HL-60/S4 (cell line): Measurements from ENCODE around the gene RETREG1.
"Not testable (repeated sequence)": the region's sequence is repeated elsewhere in the genome, so short reads cannot be mapped to it uniquely, and the experiment has no call there.

ENCODE experiments used
- in situ Hi-C: fragments of 300-500 bp; cut with MboI; formaldehyde crosslinking; loops from 2 replicates; pipeline ENCODE4 v1.14.3; 2022; ENCODE audit warnings: low sequenced_read_pairs

Gene RETREG1

DNA sequence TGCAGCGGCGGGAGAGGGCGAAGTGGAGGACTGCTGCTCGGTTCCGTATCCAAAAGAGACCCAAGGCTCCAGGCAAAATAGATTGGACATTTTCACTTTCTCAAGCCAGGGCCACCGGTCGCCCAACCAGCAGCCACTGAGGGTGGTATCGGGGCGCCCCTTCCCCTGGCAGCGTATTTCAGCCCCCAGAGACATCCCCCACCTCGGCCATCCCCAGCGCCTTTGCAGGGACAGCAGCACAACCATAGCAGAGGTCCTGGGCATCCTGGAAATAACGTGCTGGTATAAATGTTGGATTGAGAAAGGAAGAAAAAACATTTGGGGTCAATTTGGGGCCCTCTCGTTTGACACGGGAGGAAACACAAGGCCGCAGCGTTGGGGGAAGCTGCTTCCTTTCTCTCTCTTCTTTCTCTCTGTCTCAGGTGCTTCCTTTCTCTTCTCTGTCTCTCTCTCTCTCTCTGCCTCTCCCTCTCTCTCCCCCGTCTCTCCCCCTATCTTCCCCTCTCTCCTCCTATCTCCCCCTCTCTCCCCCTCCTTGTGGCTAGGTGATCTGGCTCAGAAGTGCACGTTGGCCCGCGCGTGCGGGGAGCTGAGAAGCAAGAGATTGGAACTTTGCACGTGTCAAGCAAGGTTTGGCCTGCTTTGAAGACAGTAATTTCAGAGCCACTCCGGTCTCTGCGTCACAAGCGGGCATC is 624 bp upstream of the RETREG1 start:
- in situ Hi-C loops, result no loop called here

DNA sequence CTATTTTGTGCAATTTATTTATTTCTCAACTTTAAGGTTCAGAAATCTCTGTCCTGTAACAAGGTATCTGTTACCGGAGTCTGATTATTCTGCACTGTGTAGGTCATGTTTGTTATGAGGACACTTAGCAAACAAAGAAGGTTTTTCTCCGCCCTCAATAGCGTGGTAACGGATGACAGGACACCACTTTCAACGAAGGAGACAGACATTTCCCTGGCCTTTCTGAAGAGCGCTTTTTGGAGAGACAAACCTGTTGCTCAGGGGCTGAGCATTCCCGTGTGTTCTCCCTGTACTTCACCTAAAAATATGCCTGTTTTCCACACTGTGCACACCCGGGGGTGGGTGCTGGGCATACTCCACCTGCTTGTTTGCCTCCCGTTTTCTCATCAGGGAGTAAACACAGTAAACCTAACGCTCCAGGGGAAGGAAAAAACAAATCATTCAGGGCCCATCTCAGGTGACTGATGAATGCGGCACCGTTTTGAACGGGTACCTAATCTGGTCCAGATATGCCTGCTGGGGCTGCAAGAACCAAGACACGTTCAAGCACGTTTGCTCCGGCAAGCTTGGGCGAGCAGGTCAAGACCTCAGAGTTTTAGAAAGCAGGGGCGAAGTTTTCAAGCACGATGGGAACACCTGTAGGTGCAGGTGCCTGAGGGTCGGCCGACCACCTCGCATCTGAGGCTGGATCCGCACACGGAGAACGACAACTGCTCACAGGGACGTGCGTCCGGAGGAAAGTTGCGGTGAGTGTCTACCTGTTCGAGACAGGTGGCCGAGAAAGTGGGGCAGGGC is 859 bp downstream of the RETREG1 start:
- in situ Hi-C loops, result no loop called here

DNA sequence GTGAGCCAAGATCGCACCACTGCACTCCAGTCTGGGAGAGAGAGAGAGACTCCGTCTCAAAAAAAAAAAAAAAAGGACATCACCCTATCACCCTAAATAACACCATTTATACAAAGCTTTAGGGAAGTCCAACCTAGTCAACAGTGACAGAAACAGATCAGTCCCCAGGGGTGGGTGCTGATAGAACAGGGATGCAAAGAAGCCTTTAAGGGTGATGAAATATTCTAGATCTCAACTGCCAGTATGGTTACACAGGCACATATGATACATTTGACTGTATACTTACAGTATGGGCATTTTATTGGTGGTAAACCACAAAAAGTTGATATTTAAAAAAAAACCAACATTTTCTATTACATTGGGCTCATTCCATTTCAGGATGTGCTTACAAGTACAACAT is 4.8 kb downstream of the RETREG1 start:
- in situ Hi-C loops, result no loop called here

DNA sequence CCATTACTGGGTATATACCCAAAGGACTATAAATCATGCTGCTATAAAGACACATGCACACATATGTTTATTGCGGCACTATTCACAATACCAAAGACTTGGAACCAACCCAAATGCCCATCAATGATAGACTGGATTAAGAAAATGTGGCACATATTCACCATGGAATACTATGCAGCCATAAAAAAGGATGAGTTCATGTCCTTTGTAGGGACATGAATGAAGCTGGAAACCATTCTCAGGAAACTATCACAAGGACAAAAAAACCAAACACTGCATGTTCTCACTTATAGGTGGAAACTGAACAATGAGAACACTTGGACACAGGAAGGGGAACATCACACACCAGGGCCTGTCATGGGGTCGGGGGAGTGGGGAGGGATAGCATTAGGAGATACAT is 5.9 kb downstream of the RETREG1 start:
- in situ Hi-C loops, result not testable (repeated sequence)

DNA sequence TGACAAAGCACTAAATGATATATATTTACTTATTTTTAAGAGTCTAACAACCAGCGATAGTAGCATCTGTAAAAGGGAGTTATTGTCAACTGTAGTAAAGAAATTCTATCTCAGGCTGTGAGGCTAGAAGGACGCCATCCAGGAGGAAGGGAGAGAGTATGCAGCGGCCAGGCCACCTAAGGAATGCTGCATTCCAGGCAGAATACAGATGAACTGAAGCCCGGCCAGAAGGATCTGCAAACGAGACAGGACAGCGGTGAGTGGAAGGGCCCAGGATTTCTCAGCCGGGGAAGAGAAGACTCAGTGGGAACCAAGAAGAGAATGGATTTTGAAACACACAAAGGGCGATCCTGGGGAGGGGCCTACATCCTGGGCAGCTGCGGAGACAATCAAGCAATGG is 7.4 kb downstream of the RETREG1 start:
- in situ Hi-C loops, result no loop called here

DNA sequence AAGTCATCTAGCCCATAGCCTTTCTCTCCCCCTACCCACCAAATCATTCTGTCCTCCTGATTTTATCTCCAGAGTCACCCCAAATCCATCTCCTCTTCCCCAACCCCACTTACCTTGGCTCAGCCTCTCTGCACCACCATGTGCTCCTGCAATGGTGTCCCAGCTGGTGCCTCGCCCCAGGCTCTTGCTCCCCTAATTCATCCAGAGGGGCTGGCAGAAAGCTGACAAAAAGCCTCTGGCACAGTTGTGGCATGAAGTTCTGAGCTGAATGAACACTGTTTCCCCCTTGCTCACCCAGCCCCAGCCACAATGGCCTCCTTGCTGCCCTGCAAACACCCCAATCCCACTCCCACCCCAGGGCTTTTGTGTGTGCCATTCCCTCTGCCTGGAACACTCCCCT is 10.2 kb downstream of the RETREG1 start:
- in situ Hi-C loops, result no loop called here

DNA sequence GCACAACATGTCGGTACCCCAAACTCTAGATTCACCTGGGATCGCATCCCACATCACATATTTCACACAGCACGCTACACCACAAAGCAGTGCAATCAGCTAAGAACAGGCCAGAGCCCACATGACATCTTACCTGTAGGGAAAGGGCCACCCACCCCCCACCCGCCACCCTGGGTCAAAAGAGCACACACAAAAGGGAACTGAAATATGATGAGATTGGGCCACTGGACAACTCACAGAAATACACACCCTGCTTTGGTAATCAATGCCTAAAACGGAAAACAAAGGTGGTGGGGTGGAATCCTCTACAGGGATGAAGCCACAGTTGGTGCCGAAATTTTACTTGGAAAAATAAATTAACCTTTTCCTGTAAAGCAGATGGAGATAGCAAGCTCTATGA is 13.1 kb downstream of the RETREG1 start:
- in situ Hi-C loops, result no loop called here

DNA sequence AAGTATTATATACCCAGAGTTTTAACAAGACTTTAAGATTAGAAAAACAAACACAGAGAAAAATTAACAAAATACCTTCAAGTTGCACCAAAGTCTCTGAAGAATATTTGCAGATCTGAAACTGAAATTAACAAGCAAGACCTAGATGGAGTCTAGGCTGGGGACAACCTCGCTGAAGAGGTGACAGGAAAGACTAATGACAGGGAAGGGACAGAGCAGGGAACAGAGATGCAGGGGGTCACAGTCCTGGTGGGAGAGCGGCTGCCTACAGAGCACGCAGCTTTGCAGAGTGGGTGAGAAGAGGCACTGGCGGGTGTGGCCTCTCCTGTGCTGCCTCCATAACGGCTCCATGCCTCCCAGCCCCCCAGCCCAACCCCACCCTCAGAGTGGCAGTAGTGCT is 13.5 kb downstream of the RETREG1 start:
- in situ Hi-C loops, result no loop called here

DNA sequence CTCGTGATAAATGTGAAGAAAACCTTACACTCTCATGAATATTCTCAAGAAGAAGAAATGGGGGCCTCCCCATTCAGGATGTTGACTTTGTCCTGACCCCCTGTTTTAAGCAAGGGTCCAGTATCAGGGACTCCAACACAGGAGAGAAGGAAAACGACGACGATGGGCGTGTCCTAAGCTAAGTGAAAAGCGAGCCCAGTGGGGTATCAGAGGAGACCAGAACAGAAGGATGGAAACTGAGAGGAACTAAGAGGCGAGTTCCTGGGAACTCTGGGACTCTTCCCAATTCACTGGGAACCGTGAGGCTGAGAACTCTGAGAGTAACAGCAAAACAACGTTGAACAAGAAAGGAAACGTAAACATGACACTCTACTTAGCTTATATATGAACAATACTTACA is 14.6 kb downstream of the RETREG1 start:
- in situ Hi-C loops, result no loop called here

DNA sequence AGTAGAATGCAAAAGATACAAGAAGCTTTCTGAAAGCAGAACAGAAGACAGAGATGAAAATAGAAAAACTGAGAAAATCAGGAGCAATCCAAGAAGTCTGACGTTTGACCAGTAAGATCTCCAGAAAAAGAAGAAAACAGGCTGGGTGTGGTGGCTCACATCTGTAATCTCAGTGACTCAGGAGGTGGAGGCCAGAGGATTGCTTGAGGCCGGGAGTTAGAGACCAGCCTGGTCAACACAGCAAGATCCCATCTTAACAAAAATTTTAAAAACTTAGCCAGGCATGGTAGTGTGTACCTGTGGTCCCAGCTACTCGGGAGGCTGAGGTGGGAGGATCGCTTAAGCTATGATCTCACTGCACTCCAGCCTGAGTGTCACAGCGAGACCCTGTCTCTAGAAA is 15.9 kb downstream of the RETREG1 start:
- in situ Hi-C loops, result no loop called here

DNA sequence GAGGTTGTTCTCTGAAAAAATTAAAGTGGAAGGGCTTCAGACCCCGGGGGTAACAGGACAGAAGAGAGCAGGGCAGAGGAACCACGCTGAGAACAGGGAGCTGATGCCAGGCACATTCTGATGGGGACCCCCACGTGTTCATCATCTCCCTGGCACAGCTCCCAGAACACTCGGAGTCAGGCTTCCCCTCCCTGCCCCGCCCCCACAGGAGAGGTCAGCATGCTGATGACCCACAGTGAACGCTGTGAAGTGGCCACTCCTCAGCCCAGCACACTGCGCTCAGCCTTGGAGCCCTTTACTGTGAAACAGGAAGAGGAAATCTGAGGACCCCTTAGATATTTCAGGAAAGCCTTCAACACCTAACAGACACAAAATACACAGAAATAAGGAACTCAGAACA is 16.4 kb downstream of the RETREG1 start:
- in situ Hi-C loops, result no loop called here

DNA sequence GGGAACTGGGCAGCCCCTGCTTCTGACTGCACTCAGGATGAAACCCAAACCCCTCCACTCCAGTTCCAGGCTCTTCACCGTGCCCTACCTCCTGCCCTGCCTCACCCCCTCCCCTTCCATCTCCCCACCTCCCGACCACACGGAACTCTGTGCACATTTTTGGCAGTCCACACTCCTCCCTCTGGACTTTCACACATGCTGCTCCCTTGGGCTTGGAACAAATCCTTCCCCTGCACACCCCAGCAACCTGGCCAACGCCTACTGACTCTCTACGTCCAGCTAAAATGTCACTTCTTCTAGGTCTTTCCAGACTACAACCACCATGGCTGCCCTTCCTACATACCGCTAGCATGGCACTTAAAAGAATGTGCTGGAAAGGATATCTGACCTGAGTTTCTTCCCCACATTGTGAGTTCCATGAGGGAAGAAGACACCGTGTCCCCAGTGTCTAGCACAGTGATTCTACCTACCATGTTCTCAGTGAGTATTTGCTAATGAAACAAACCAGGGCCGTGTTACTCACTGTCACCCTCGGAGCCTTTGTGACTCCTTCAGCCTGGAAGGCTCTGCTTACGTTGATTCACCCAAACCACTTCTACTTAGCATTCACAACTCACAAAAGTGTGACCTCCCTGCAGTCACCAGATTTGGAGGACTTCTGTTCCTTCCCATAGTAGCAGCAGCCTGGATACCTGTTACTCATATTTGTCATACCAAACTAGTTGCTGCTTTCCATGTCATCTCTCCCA is 18.7 kb downstream of the RETREG1 start:
- in situ Hi-C loops, result no loop called here

DNA sequence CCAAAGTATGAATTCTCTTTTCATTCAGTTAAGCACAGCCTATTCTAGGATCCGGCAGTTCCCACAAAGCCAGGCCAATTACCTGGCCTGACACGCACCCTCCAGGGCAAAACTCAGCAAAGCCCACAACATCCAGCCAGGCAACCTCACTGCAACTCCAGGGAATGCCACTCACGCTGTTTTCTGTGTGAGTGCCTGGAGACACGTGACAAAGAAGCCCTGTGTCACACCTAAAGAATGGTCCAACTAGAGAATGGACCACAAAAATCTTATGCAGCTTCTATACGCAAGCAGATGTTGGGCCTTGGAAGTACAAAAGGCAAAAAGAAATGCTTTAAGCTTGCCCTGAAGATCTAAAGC is 20.2 kb downstream of the RETREG1 start:
- in situ Hi-C loops, result no loop called here

DNA sequence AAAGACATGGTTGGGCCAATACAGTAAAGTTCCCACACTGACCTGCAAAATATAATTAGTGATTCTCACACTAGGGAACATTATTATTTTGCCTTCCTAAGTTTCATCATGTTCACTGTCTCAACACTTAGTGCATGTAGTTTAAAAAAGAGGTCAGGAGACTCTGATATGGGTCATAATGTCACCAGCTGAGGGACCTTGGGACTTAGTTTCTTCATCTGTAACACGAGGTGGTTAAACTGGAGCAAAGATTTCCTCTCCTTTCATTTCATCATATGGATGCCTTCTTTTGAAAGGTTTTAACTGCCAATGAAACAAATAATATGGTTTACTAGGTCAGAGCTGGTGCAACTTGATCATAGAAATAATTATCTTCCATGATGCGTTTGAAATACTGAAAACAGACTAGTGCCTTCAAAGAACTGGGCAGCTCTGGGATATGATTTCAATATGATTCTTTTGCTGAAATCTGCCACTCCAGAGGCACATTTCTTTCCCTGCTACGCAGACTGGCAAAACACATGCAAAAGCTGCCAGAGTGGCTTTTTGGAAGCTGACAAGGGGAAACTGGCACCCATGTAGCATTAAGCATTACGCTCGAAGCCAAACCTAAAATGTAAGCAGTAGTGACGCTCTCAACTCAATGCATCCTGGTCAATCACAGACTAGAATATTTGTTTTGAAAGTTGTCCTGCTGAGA is 20.8 kb downstream of the RETREG1 start:
- in situ Hi-C loops, result no loop called here

DNA sequence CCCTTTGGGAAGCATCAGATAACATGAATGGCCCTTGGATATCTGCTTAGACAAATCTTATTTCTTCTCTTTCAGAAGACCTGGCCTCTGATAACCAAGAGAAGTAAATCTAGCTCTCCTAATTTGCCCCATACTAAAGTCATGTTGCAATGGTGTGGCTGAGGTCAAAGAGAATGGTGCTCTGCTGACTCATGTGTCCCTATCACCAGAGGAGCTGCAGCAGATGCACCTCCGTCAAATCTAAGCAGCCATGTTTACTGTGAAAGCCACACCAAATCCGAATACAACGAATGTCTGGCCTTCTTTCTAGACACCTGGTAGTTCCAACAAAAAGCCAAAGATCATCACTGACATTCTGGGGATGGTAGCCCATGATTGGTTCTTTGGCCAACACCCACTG is 23.2 kb downstream of the RETREG1 start:
- in situ Hi-C loops, result no loop called here

DNA sequence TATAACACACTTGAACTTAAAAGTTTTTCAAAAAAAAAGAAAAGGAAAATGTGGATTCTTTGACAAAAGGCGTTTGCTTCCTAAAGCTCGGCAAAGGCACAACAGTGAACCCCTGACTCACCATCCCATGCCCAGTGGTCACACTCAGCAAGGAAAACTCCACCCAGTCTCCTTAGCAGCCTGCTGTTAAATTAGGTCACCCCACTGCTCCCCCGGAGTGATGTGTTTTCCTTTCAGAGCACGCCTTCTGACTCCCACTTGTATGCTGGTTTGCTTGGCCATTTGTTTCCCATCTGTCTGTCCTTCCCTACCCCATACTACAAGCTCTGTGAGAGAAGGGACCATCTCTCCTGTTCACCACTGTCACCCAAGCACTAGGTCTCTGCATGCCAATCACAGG is 23.8 kb downstream of the RETREG1 start:
- in situ Hi-C loops, result no loop called here

DNA sequence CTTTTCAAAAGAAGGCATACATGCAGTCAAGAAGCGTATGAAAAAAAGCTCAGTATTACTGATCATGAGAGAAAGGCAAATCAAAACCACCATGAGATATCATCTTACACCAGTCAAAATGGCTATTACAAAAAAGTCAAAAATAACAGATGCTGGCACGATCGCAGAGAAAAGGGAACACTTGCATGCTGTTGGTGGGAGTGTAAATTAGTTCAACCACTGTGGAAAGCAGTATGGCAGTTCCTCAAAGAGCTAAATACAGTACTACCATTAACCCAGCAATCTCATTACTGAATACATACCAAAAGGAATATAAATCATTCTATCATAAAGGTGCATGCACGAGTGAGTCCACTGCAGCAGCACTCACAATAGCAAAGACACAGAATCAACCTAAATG is 24.5 kb downstream of the RETREG1 start:
- in situ Hi-C loops, result no loop called here

DNA sequence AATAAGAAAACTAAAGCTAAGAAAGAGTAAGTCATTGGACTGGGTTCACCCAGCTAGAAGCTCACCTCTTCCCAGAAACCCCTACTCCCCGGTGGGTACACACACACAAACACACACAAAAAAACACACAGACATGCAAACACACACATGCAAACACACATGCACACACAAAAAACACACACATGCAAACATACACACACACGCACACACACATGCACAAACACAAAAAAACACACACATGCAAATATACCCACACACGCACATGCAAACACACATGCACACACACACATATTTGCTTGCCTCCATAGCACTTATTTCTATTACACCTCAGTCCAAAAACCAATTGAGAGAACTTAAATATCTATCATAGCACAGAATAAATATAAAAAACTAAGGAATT is 26.1 kb downstream of the RETREG1 start:
- in situ Hi-C loops, result no loop called here

DNA sequence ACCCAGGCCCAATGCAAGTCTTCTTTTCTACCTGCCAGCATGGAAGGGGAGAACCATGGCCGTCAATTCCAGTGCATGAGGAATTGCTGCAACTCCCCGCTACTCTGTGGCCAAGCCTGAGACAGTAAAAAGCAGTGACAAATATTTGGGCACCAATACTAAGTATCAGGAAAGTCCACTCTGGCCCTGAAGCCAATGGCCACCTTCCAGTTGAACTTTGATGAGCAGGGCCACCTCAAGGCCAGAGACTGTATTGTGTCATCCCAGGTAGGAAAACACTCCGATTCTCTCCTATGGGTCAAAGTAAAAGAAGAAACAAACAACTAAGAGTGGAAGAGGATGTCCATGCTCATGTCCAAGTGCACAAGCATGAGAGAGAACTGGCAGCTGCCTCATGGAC is 27.1 kb downstream of the RETREG1 start:
- in situ Hi-C loops, result no loop called here

DNA sequence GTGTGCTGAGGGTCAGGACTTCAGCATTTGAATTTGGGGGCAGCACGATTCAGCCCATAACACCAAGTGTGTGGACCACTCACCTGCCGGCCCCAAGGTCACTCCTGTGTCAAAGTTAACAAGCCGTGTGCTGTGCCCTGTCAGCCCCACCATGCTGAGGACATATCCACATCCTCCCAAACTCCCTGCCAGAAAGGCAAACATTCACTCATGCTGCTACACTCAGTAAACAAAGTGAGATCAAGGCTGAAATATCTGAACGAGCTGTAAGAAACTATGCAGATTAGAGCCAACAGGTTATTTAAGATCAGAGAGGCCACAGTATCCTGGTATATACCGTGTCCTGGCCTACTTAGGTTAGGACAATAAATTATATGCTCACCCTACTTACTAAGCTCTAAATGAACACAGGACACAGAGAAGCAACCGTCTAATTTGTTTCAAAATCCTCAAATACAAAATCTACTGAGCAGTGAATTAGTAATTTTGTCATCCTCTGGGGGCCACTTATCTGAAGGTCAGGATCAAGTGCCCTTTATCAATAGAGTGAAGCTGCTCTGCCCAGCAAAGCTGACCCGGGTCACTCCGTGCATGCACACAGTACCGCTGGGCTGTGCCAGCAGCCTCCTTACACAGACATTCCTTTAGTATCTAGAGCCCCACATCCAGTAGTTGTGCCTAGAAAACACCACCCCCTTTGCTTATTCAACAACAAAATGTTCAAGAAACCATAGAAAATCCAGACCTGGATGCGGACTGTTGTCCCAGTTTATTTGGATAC is 28.2 kb downstream of the RETREG1 start:
- in situ Hi-C loops, result no loop called here

DNA sequence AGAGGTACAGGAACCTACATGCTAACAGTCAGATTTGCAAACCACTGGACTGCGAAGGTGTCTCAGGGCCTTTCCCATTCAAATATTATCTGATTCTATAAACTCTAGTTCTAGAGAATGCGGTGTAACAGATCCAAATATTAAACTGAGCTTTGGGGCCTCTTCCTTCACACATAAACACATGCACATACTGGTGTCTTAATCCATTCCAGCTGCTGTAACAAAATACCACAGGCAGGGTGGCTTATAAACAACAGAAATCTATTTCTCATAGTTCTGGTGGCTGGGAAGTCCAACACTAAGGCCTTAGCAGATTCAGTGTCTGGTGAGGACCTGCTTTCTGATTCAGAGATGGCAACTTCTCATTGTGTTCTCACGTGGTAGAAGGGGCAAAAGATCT is 30.2 kb downstream of the RETREG1 start:
- in situ Hi-C loops, result no loop called here
